Measurements from ENCODE around the gene ITPR1. TPM values are rescaled to one million over a fixed set of nuclear protein-coding genes. Genes with fewer than 3 reads are reported as not detected.
"Not testable (repeated sequence)": the region's sequence is repeated elsewhere in the genome, so short reads cannot be mapped to it uniquely, and the experiment has no call there.

ITPR1 gene
- total RNA-seq, 1 experiment from 2014 or later, result 7.5 TPM

DNA sequence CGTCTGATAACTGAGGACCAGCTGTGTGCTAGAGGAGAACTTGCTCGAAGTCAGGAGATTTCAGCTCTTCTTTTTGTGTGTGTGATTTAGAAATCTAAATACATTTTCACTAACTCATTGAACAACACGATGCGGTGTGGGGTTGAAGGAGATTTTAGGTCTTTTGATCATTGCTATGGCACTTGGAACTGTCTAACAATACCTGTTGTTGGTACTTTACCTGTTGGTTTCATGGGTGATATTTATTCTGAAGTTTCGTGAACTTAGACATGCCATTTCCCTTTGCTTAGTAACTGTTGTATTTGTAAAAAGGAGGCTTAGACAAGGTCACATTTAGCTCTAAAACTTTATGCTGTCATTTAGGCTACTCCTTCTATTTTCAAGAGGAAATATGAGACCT is 99.9 kb downstream of the ITPR1 start:
- no peak for DNase-seq (ENCODE audit: unreplicated experiment)
- Mint-ChIP-seq H3K4me3 (ENCODE audit: unreplicated experiment) (no peak overlapping the region), H3K9me3 (ENCODE audit: unreplicated experiment) (no peaks in the 10 kb centered on the region), H3K27ac (ENCODE audit: low read depth, unreplicated experiment) (no peak overlapping the region), H3K27me3 (ENCODE audit: insufficient read depth, unreplicated experiment) (no peaks in the 10 kb centered on the region), H3K36me3 (ENCODE audit: insufficient read depth, unreplicated experiment) (peaks cover 5% of the 10 kb centered on the region), H3K4me1 (ENCODE audit: insufficient read depth, unreplicated experiment) (peaks cover 10% of the 10 kb centered on the region)
- ChIA-PET CTCF (interaction anchor here (0.7 to 0.8 kb wide), 2 partner anchors 16 to 243 kb away, joined by 3 read pairs; no protein-coding TSS in a partner anchor), POLR2A (no interaction called here)
- BruUV-seq (replicated peaks), result no TSS peak
- TF ChIP-seq CTCF (IDR thresholded peaks at IDR 0.05; ENCODE audit: unreplicated experiment), result no peak
- intact Hi-C loops (cut with micrococcal nuclease), result no loop called here

DNA sequence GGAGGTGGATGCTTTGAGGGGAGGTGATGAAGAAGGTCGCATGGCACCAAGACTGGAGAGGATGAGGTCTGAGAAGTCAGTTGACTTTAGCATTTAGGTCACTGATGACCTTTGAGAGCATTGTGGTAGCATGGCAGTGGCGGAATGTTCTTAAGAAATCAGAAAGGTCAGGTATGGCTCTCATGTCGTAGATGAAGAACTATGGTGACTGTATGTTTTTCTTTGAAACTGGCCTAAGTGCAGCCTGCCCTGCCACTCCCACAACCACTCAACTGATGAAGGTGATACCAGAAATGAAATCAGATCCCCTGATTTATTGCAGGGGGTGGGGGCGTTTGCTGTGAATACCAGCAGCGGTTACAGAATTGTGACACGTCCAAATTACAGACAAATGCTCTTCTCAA is 102.6 kb downstream of the ITPR1 start:
- no peak for DNase-seq (ENCODE audit: unreplicated experiment)
- Mint-ChIP-seq H3K27me3 (ENCODE audit: insufficient read depth, unreplicated experiment) (no peaks in the 10 kb centered on the region), H3K4me3 (ENCODE audit: unreplicated experiment) (no peak overlapping the region), H3K36me3 (ENCODE audit: insufficient read depth, unreplicated experiment) (peaks cover 5% of the 10 kb centered on the region), H3K9me3 (ENCODE audit: unreplicated experiment) (no peaks in the 10 kb centered on the region), H3K4me1 (ENCODE audit: insufficient read depth, unreplicated experiment) (no peaks in the 10 kb centered on the region), H3K27ac (ENCODE audit: low read depth, unreplicated experiment) (no peak overlapping the region)
- ChIA-PET POLR2A (no interaction called here), CTCF (interaction anchor here (1.1 kb wide), 1 partner anchor 9 kb away, joined by 3 read pairs; no protein-coding TSS in a partner anchor)
- intact Hi-C loops (cut with micrococcal nuclease), result no loop called here
- BruUV-seq (replicated peaks), result no TSS peak
- TF ChIP-seq CTCF (IDR thresholded peaks at IDR 0.05; ENCODE audit: unreplicated experiment), result no peak

GRCh38 chr3:4596612-4597011 is 103.5 kb downstream of the ITPR1 start:
- Mint-ChIP-seq H3K27me3 (ENCODE audit: insufficient read depth, unreplicated experiment) (no peaks in the 10 kb centered on the region), H3K27ac (ENCODE audit: low read depth, unreplicated experiment) (no peak overlapping the region), H3K4me1 (ENCODE audit: insufficient read depth, unreplicated experiment) (no peaks in the 10 kb centered on the region), H3K4me3 (ENCODE audit: unreplicated experiment) (no peak overlapping the region), H3K36me3 (ENCODE audit: insufficient read depth, unreplicated experiment) (peaks cover 5% of the 10 kb centered on the region), H3K9me3 (ENCODE audit: unreplicated experiment) (no peaks in the 10 kb centered on the region)
- ChIA-PET CTCF (interaction anchor here (1.1 to 2.2 kb wide), 3 partner anchors 8 to 245 kb away, joined by 3 to 7 read pairs (median 3); no protein-coding TSS in a partner anchor), POLR2A (interaction anchor here (1.5 kb wide), 1 partner anchor 8 kb away, joined by 3 read pairs; no protein-coding TSS in a partner anchor)
- intact Hi-C loops (cut with micrococcal nuclease), result no loop called here
- TF ChIP-seq CTCF (IDR thresholded peaks at IDR 0.05; ENCODE audit: unreplicated experiment), result no peak
- BruUV-seq (replicated peaks), result no TSS peak
- DNase-seq (ENCODE audit: unreplicated experiment), result no peak

DNA sequence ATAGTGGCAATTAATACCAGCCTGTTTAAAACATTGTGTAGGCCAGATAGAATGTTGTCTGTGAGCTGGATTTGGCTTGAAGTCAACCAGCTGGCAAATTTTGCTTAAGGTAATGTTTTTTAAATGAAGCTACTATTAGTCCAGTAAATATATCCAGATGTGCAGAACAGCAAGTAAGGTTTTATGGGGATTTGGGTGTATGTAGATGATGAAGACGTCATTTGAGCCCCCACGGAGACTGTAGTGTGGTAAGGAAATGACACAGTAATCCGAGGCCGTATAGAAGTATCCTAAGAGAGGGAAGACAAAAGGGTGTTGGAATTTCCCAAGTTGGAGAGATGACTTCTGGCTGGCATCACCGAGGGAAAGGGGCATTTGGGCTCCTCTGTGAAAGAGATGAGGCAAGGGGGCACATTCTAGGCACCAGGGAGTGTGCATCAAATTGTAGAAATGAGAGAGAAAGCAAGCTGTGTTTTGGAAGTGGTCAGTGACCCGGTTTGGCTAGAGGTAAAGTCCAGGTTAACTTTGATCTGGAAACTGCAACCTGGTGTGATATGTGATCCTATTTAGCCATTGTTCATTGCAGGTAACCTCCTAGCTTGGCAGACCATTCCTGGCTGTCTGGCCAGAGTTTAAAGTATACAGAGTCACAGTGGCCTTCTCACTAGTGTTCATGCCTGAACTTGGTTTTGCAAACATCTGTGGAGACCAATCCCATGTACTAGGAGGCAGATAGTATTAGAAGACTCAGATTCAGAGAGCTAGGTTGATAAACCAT is 104.2 kb downstream of the ITPR1 start:
- Mint-ChIP-seq H3K9me3 (ENCODE audit: unreplicated experiment) (no peaks in the 10 kb centered on the region), H3K27me3 (ENCODE audit: insufficient read depth, unreplicated experiment) (no peaks in the 10 kb centered on the region), H3K4me1 (ENCODE audit: insufficient read depth, unreplicated experiment) (no peaks in the 10 kb centered on the region), H3K36me3 (ENCODE audit: insufficient read depth, unreplicated experiment) (peaks cover 5% of the 10 kb centered on the region), H3K27ac (ENCODE audit: low read depth, unreplicated experiment) (no peak overlapping the region), H3K4me3 (ENCODE audit: unreplicated experiment) (no peak overlapping the region)
- POLR2A ChIA-PET, result interaction anchor here (0.6 to 1.5 kb wide), 2 partner anchors 9 to 106 kb away, joined by 3 read pairs; no protein-coding TSS in a partner anchor
- CTCF ChIA-PET, result interaction anchor here (1.2 to 2.2 kb wide), 2 partner anchors 13 to 246 kb away, joined by 3 to 7 read pairs; no protein-coding TSS in a partner anchor
- no peak for TF ChIP-seq CTCF (IDR thresholded peaks at IDR 0.05; ENCODE audit: unreplicated experiment)
- no peak for DNase-seq (ENCODE audit: unreplicated experiment)
- intact Hi-C loops (cut with micrococcal nuclease), result no loop called here
- BruUV-seq (replicated peaks), result no TSS peak

DNA sequence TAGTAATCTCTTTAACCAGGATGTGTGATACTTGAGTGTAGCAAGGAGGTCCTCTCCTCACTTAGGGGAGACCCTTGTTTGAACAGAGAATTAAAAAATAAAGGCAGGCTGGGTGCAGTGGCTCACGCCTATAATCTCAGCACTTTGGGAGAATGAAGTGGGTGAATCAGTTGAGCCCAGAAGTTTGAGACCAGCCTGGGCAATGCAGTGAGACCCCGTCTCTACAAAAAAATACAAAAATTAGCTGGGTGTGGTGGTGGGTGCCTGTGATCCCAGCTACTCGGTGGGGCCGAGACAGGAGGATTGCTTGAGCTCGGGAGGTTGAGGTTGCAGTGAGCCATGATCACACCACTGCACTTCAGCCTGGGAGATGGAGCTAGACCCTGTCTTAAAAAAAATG is 105.1 kb downstream of the ITPR1 start:
- POLR2A ChIA-PET, result interaction anchor here (0.6 kb wide), 1 partner anchor 107 kb away, joined by 3 read pairs; no protein-coding TSS in a partner anchor
- BruUV-seq (replicated peaks); H3K4me1 Mint-ChIP-seq (ENCODE audit: insufficient read depth, unreplicated experiment); H3K4me3 Mint-ChIP-seq (ENCODE audit: unreplicated experiment); H3K9me3 Mint-ChIP-seq (ENCODE audit: unreplicated experiment); H3K36me3 Mint-ChIP-seq (ENCODE audit: insufficient read depth, unreplicated experiment); H3K27me3 Mint-ChIP-seq (ENCODE audit: insufficient read depth, unreplicated experiment); H3K27ac Mint-ChIP-seq (ENCODE audit: low read depth, unreplicated experiment); DNase-seq (ENCODE audit: unreplicated experiment); intact Hi-C loops (cut with micrococcal nuclease): not testable (repeated sequence)
- CTCF ChIA-PET, result interaction anchor here (2.2 kb wide), 1 partner anchor 14 kb away, joined by 7 read pairs; no protein-coding TSS in a partner anchor
